Smooth muscle cell of the brain vasculature (primary cell): Measurements from ENCODE around the gene C9orf78.

Experiments
- DNase-seq: peaks from one replicate; pipeline ENCODE4 v3.0.0-alpha.2; 2012; ENCODE audit warnings: low read depth, low spot score

Gene C9orf78, protein sequence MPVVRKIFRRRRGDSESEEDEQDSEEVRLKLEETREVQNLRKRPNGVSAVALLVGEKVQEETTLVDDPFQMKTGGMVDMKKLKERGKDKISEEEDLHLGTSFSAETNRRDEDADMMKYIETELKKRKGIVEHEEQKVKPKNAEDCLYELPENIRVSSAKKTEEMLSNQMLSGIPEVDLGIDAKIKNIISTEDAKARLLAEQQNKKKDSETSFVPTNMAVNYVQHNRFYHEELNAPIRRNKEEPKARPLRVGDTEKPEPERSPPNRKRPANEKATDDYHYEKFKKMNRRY

DNA sequence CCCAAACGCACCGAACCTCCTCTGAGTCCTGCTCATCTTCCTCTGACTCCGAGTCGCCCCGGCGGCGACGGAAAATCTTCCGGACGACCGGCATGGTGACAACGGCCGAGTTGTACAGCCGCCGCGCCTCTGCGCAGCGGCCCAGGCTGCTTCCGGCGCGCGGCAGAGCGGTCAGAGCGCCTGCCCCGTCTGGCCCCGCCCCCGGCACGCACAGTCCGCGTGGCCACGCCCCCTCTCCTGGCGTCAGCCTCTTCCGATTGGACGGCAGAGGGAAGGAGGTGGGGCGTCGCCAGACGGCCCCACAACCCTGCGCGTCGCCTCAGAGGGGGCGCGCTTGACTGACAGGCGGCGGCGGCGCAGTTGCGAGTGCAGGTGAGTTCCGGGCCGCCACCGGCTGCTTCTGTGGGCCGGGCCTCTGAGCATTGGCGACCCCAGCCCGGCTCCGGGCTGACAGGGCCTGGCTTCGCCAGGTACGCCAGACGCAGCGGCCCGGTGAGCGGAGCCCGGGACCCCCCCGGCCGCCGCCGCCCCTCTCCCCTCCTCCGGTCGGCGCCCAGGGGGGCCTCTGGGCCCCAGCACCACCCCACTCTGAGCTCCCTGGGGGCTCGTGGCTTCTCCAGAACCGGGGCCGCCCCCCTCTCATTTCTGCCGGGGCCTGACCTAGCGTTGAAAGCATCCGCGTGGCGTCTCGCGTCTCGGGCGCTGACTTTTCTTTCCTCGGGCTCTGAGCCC is at the start of gene C9orf78, which contains the start of gene USP20:
TSS of gene C9orf78 (minus strand) at position 148 of the 732 bp plus-strand sequence. CDS start at position 94, 54 bp downstream.
TSS of gene USP20 (plus strand) at position 331 of the 732 bp plus-strand sequence. CDS start 17,098 bp downstream, outside the sequence.
- peak; percentile 85 for DNase-seq

DNA sequence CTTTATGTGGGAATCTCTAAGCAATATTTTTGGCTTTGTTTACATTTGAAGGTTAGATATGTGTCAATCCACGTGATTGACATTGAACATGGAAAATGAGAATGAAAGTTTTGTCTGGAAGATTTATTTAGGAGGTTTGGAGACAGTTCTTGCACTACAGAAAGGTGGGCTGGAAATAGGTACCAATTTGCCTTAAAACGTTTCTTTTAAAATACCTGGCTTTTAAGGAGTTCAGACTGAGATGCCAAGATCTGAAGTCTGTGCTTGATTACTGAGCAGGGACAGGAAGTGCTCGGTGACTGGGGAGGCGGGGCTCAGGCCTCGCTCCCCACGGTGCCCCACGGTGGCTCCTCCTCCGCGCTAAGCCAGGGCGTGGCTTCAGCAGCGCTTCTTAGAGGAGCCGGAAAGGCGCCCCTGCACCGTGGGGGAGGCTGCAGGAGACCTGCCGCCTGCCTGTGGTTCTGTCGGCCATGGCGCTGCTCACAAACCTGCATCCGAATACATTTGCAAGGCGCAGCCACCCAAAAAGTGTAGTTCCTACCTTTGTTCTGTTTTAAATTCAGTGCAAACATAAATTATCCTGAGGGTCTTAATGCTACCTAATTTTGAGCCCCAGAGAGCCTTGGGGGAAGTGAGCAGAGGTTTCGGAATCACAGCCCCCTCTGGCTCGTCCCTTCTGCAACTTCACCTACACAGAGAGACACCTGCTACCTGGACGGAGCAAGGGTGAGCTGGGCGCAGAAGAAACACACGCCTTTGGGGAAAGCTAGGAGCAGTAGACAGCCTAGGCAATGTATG is 49.3 kb upstream of the C9orf78 start:
- DNase-seq: no peak

DNA sequence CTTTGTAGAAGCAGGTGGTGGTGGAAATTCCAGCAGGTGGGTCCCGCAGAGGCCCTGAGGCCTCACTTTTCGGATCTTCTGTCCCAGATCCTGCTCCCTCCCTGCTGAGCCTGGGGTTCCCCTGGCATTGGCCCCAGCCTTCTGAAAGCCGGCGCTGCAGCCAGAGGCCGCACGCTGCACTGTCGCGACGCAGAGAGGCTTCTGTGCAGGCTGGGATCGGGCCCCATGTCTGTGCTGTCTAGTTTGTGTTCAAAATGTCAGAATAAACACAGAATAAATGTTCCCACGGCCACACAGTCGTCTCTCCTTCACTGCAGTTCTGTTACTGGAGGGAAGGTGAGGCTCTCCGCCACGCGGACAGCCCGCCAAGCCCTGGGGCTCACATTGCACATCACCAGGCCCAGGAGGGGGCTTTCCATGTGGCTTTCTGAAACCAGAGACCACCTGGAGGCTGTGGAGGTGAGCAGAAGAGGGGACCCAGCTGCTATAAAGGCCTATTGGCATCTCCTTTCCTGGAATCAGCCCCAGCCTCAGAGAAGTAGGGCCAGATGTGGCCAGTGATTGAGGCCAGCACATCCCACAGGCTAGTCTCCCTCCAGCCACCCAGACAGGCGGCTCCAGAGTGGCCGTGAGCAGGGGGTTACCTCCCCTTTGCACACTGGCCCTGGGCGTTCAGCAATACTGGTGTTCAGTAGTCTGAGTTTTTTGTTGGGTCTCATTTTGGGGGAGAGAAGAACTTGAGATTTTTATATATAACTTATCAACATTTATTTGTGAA is 46.7 kb upstream of the C9orf78 start:
- DNase-seq: no peak

DNA sequence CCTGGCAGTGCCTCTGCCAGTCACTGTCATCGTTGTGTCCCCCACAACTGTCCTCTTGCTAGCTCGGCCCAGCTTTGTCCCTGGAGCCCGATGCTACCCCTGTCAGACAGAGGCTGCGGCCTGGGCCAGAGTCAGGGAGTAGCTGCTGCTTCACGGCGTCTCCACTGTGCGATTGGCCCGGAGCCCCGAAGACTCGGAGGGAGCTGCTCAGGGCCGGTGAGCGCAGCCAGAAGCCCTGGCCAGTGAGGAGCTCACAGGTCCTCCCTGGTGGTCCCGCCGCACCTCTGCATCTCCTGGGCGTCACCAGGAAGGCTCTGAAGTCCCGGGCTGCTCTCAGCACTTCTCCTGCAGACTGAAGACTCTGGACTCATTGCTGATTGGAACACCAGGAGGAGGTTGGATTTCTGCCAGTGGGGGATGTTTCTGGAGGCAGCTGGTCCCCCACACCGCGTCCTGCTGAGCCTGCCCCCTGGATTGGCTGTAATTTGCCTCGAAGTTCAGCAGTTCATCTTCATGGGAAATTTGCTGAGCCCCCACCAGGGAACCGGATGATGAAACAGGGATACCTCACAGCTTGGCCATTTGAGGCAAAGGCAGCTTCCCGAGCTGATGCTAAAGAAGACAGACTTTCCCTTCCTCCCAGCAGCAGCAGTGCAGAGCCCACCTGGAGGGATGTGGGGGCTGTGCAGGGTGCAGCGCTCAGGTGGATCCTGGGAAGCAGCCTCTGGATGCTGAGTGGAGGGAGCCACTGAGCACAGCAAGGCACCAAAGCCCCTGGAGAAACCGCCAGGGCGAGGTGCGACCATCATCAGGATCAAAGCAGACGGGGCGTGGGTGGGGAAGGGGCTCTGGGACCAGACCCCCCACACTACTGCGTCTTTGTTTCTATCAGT is 45.8 kb upstream of the C9orf78 start:
- DNase-seq: peak; percentile 92

DNA sequence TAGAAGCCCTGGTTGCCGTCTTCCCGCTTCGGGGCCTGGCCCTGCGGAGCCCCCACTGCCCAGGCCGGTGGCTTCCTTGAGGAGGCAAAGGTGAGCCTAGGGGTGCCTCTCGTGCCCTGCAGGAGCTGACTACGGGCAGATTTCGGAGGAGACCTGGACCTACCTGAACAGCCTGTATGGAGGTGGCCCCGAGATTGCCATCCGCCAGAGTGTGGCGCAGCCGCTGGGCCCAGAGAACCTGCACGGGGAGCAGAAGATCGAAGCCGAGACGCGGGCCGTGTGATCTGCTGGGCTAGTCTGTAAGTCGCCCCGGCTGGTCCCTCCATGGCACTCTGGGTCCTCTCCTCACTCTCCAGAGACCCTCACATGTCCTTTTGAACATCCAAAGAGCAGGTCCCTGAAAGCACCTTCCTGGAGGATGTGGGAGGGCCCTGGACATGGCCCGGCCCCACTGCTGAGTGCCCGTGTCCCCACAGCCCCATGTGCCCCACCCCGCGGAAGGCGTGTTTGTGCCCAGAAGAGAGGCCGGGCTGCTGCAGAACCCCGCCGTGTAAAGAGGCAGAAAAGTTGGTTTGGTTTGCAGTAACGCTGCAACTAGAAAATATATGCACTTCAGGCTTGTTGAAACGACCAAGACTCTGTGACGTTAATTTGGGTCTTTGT is 45.0 kb upstream of the C9orf78 start:
- DNase-seq: no peak

DNA sequence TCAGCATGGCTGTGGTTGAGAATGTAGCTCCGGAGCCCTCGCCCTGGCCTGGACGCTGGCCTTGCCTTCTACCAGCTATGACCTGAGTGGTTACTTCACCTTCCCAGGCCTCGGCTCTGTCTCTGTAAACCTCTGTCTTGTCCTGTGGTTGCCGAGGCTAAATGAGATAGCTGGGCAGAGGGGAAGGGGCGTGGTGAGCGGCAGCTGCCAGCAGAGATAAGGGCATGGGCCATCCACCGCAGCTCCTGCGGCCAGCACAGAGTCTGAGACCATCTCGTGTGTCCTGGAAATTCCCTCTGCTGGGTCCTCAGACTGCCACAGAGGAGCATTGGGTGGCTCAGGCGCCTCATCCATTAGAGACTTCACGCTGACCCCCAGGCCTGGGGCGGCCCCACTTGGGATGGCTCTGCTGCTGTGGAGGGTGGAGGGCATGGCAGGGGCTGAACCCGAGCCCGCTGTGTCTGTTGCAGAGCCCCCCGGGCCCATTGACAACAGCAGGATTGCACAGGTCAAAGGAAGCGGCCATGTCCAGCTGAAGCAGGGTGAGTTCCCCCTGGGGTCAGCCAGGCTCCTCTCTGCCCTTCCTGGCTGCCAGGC is 44.1 kb upstream of the C9orf78 start:
- no peak for DNase-seq

DNA sequence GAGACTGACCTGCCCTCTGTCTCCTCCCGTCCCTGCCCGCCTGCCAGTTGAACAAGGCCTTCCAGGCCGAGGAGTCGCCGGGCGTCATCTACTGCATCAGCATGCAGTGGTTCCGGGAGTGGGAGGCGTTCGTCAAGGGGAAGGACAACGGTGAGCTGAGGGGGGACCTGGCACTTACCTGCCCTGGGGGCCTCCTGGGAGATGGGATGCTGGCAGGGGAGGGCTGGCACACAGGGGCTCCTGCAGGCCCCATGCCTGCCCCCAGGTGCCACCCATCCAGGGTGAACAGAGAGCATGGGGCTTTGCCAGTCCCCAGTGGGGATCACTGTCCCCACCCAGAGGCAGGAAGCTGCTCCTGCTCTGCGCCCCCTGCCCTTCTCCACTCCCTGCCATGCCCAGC is 43.2 kb upstream of the C9orf78 start:
- no peak for DNase-seq

DNA sequence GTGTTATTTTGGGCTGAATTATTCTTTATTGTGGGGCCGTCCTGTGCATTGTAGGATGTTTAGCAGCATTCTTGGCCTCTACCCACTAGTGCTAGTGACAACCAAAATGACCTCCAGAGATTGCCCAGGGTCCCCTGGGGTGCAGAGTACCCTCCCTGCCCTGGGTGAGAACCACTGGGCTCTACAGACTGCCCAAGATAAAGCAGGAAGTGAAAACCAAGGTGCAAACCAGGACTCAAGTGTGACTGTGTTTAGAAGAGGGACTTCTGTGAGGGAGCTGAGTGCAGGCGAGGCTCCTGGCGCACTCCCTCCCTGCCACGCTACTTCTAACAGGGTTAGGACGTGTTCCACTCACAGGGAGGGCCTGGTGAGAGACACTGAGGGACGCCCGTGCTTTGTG is 41.7 kb upstream of the C9orf78 start:
- DNase-seq: no peak

DNA sequence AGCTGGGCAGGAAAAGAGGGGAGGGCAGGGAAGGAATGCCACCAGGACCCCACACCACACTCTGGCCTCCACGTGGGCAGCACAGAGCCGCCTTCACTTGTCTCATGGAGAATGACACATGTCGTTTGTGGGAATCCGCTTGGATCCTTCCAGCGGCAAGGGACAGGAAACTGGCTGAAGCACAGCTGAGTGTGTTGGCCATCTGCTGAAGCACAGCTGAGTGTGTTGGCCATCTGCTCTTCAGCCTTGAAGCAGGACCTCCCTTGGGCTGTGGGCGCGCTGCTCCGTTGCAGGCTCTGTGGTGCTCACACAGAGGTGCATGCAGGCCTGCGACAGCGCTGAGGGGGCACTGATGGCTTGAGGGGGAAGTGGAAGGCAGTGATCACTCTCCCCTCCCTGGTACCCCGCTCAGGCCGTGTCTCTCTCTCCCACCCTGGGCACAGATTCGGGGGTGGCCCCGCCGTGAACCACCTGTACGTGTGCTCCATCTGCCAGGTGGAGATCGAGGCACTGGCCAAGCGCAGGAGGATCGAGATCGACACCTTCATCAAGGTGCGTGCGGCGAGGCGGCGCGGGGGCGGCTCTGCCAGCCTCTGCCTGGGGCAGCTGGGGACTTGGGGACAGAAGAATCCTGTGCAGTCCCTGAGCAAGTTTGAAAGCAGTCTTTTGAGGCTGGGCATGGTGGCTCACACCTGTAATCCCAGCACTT is 40.8 kb upstream of the C9orf78 start:
- no peak for DNase-seq

DNA sequence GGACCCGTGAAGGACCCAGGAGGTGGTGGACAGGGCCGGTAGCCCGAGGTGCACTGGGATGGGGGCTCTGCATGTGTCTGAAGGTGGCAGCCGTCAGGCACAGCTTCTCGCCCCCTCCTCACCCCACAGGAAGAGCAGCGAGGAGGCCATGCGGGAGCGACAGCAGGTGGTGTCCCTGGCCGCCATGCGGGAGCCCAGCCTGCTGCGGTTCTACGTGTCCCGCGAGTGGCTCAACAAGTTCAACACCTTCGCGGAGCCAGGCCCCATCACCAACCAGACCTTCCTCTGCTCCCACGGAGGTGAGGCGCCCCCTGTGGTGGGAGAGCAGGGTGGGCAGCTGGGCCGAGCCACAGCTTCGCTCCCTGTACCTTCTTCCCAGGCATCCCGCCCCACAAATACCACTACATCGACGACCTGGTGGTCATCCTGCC is 40.1 kb upstream of the C9orf78 start:
- DNase-seq: no peak

DNA sequence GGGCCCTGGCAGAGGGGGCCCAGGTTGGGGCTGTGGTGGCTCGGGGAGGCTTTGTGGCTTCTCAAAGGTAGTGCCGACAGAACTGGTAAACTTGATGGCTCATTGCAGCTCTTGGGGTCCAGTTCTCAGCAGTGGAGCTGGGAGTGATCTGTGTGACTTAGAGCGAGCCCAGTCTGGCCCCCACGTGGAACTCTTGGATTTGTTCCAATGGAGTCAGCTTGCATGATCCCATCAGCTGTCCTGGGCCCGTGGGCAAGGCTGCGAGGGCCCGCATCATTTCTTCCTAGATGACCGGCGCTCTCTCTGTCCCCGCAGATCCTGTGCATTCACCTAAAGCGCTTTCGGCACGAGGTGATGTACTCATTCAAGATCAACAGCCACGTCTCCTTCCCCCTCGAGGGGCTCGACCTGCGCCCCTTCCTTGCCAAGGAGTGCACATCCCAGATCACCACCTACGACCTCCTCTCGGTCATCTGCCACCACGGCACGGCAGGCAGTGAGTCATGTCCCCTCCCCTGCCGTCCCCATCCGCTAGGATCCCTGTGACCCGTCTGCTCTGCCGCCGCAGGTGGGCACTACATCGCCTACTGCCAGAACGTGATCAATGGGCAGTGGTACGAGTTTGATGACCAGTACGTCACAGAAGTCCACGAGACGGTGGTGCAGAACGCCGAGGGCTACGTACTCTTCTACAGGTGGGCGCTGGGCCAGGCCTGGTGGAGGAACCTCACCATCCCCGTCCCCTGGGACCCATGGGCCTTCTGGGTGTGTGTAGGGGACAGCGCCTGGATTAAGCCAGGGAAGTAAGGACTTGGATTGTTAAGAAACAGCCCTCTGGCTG is 39.4 kb upstream of the C9orf78 start:
- DNase-seq: no peak

DNA sequence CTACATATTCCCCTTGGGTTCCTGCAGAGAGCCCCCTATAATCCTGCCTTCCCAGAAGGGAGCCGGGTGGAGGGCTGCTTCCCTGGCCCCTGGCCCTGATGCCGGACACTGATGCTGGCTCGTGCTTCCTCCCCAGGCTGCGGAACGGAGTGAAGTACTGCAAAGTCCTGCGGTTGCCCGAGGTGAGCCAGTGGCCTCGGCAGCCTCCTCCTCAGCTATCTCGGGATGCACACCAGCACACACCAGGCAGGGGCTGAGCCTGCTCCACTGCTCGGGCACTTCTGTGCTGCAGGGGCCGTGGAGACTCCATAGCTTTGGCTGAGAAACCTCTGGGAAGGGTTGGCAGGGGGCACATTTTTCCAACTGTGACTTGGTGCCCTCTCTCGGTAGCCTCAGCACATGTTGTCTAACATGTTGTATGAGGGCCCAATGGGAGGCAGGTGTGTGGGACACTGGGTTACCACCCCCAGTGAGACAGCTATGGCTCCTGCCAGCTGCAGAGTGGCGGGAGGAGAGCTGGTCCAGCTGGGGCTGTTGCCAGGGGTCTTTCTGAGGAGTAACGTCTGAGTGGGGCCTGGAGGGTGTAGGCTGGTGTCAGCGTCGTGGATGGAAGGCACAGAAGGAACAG is 38.6 kb upstream of the C9orf78 start:
- DNase-seq: no peak

DNA sequence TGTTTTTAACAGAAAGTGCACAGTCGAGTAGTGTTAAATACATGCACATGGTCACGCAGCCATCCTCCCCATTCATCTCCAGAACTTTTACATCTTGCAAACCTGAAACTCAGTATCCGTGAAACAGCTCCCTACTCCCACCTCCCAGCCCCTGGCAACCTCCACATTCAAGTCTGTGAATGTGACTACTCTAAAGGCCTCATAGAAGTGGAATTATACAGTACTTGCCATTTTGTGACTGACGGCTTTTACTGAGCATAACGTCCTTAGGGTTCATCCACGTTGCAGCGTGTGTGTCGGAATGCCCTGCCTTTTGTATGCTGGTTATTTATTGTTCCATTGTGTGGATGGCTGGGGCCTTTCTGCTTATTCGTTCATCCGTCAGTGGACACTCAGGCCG is 36.0 kb upstream of the C9orf78 start:
- DNase-seq: no peak

DNA sequence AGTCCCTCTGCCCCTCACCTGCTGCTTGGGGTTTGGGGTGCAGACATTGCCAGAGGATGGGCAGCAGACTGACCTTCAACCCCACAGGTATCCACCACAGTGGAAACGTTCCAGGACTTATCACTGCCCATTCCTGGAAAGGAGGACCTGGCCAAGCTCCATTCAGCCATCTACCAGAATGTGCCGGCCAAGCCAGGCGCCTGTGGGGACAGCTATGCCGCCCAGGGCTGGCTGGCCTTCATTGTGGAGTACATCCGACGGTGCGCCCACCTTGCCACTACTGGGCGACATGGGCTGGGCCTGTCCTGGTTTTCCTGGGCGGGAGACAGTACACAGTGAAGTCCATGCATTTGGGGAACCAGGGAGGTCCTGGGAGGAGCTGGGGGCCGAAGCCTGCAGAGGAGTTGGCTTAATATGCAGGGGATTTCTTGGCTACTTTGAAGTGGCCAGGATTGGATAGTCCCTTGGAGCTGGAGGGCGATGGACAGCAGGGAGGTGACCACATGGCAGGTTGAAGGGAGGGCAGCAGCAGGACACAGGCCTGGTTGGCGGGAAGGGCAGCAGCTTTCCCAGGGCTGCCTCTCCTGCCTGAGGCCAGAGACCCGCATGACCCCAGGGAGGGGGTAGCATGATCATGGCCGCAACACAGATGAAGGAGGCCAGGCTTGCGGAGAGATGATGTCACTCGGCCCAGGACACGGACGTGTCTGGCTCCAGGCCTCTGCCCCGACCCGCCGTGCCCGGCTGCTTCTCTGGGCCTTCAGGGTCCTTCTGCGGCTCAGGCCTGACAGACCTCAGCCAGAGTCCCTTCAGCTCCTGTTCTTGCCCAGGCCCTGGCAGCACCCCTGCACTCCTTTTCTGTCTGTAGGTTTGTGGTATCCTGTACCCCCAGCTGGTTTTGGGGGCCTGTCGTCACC is 34.8 kb upstream of the C9orf78 start:
- no peak for DNase-seq

DNA sequence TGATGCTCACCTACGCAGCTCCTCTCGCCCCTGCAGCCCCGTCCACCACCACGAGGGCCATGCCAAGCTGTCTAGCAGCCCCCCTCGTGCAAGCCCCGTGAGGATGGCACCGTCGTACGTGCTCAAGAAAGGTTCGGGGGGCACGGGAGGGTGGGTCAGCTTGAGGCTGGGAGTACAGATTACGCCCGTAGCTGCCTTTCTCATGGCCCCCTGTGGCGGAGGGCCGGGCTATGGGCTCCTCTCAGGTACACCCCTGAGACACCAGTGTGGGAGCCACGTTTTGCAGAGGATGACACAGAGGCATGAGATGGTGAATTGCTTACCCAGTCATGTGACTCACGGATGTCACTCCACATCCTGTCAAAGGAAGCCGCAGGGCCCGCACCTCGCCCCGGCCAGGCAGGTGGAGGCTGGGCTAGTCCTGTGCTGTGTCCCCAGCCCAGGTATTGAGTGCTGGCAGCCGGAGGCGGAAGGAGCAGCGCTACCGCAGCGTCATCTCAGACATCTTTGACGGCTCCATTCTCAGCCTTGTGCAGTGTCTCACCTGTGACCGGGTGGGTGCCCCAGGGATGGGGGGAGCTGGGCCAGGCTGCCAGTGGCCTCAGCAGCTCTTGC is 33.9 kb upstream of the C9orf78 start:
- no peak for DNase-seq
